ENCODE results near the gene ANTKMT. TPM values are rescaled to one million over a fixed set of nuclear protein-coding genes. Genes with fewer than 3 reads are reported as not detected.
A peak's percentile ranks its signal among the peaks of the same experiment; 100 is the strongest.
"Not testable (repeated sequence)": the region's sequence is repeated elsewhere in the genome, so short reads cannot be mapped to it uniquely, and the experiment has no call there.

ANTKMT gene
- total RNA-seq, 3 donors from 2014 or later = 29.9 to 35.7 (median 30.4) TPM

- H3K4me1 ChIP-seq = peaks cover 0 to 7% of the 10 kb centered on the region in 2 donors
- TF ChIP-seq POLR2AphosphoS5 (IDR thresholded peaks at IDR 0.05) (no peak), POLR2A (IDR thresholded peaks at IDR 0.05) (no peak), CTCF (IDR thresholded peaks at IDR 0.05) (no peak)
- H3K36me3 ChIP-seq = no peaks in the 10 kb centered on the region
- DNase-seq (ENCODE audit: low spot score in 2 of 2) = no peak
- intact Hi-C loops (cut with DNase I; ENCODE audit: low total_unique reads) = no loop called here
- H3K27me3 ChIP-seq = no peaks in the 10 kb centered on the region
- peak overlapping the region; percentile 66 to 92 (median 83) for H3K4me3 ChIP-seq
- peak overlapping the region; percentile 84 to 85 for H3K27ac ChIP-seq
- no peaks in the 10 kb centered on the region for H3K9me3 ChIP-seq
These were observed 19.5 kb downstream of the ANTKMT start for GRCh38 chr16:740459-740763.

GRCh38 chr16:740764-741505 lies 20.0 kb downstream of the ANTKMT start, which contains the start of gene CIAO3:
TSS of gene CIAO3 (minus strand) at chr16:740997. CDS start at chr16:740985, 12 bp downstream.
- TF ChIP-seq POLR2A (IDR thresholded peaks at IDR 0.05) = peak; percentile 42
- TF ChIP-seq POLR2AphosphoS5 (IDR thresholded peaks at IDR 0.05) = peak; percentile 95 to 100 (median 100)
- peak; percentile 87 to 98 (median 94) for TF ChIP-seq CTCF (IDR thresholded peaks at IDR 0.05)
- intact Hi-C loops (cut with DNase I; ENCODE audit: low total_unique reads) = no loop called here

GRCh38 chr16:741986-742629 lies 21.2 kb downstream of the ANTKMT start:
- DNase-seq (ENCODE audit: low spot score in 2 of 2) = no peak
- Histone ChIP-seq H3K36me3 (no peaks in the 10 kb centered on the region), H3K9me3 (no peaks in the 10 kb centered on the region), H3K4me3 (no peak overlapping the region), H3K27ac (no peak overlapping the region), H3K27me3 (no peaks in the 10 kb centered on the region), H3K4me1 (peaks cover 0 to 7% of the 10 kb centered on the region in 2 donors)
- intact Hi-C loops (cut with DNase I; ENCODE audit: low total_unique reads) = no loop called here
- TF ChIP-seq POLR2AphosphoS5 (IDR thresholded peaks at IDR 0.05) (no peak), CTCF (IDR thresholded peaks at IDR 0.05) (no peak), POLR2A (IDR thresholded peaks at IDR 0.05) (no peak)

More at GRCh38 chr16:740764-741505, 20.0 kb downstream of the ANTKMT start, which contains the start of gene CIAO3:
- H3K27ac ChIP-seq = peak within 1 kb of the TSS; percentile 84 to 85
- H3K36me3 ChIP-seq = no peaks in the 10 kb centered on the region
- peak within 1 kb of the TSS; percentile 66 to 92 (median 83) for H3K4me3 ChIP-seq
- no peaks in the 10 kb centered on the region for H3K9me3 ChIP-seq
- DNase-seq (ENCODE audit: low spot score in 2 of 2) = peak; percentile 81 to 92
- H3K27me3 ChIP-seq = no peaks in the 10 kb centered on the region
- peaks cover 0 to 7% of the 10 kb centered on the region in 2 donors for H3K4me1 ChIP-seq

- H3K27ac ChIP-seq; H3K36me3 ChIP-seq; H3K9me3 ChIP-seq; intact Hi-C loops (cut with DNase I; ENCODE audit: low total_unique reads); H3K27me3 ChIP-seq; H3K4me3 ChIP-seq; H3K4me1 ChIP-seq; DNase-seq (ENCODE audit: low spot score in 2 of 2): not testable (repeated sequence)
These were observed 21.9 kb downstream of the ANTKMT start for GRCh38 chr16:742894-743293.

- Histone ChIP-seq H3K27ac (no peak overlapping the region), H3K9me3 (no peaks in the 10 kb centered on the region), H3K27me3 (no peaks in the 10 kb centered on the region), H3K36me3 (no peaks in the 10 kb centered on the region), H3K4me3 (no peak overlapping the region), H3K4me1 (peaks cover 0 to 7% of the 10 kb centered on the region in 2 donors)
- intact Hi-C loops (cut with DNase I; ENCODE audit: low total_unique reads) = no loop called here
- DNase-seq (ENCODE audit: low spot score in 2 of 2) = no peak
- TF ChIP-seq POLR2AphosphoS5 (IDR thresholded peaks at IDR 0.05) = no peak
- no peak for TF ChIP-seq CTCF (IDR thresholded peaks at IDR 0.05)
- TF ChIP-seq POLR2A (IDR thresholded peaks at IDR 0.05) = no peak
These were observed 23.0 kb downstream of the ANTKMT start for GRCh38 chr16:743794-744500.

Measured in breast epithelium (tissue), 4 donors.